B cell (primary cell): ENCODE data around the gene SH2D4B. TPM values are rescaled to one million over a fixed set of nuclear protein-coding genes. Genes with fewer than 3 reads are reported as not detected.

ENCODE experiments used
- ATAC-seq: fragments of 200-7000 bp; cut with Tn5 transposase; one replicate; pipeline ENCODE4 v1.10.0; 2021; ENCODE audit warnings: low read depth, mild to moderate bottlenecking, moderate number of reproducible peaks, moderate library complexity
- CTCF ChIA-PET: fragments of 350-600 bp; sonication (Branson Sonifier 250); formaldehyde crosslinking; loops from one replicate; lab custom pipeline; 2021; ENCODE audit warnings: antibody characterized with exemption, inconsistent platforms; lab: Charles Lee
- POLR2A ChIA-PET: fragments of 350-600 bp; sonication (Branson Sonifier 250); formaldehyde crosslinking; loops from one replicate; lab custom pipeline; 2021; ENCODE audit warnings: antibody characterized with exemption; lab: Charles Lee
- DNase-seq: peaks from one replicate; pipeline ENCODE4 v3.0.0; 2013
- H2AFZ ChIP-seq: 2 replicates; pipeline ENCODE4 v1.6.1; 2012; ENCODE audit warnings: mild to moderate bottlenecking, low read depth, low read length; ENCODE audit not compliant: insufficient read depth, poor library complexity, severe bottlenecking
- H3K27ac ChIP-seq, 2 donors: 1 replicate in 1 of 2; 2 replicates in 1 of 2; pipeline ENCODE4 v1.5.1; 2012 to 2013; ENCODE audit warnings: low read length in 2 of 2, mild to moderate bottlenecking in 2 of 2, moderate library complexity in 1 of 2
- H3K27me3 ChIP-seq, 4 experiments: fragments of 200-600 bp in 1 of 4; sonication (generic) in 1 of 4; replicated peaks in 1 of 4; 1 replicate in 2 of 4; 2 replicates in 2 of 4; pipeline versions ENCODE4 v1.6.1 to v1.7.0; 2013 to 2016; ENCODE audit warnings: low read length in 3 of 4, mild to moderate bottlenecking in 2 of 4, mixed read lengths in 1 of 4, moderate library complexity in 1 of 4; ENCODE audit not compliant: insufficient read depth in 4 of 4, control insufficient read depth in 3 of 4; ENCODE audit errors: control extremely low read depth in 1 of 4
- H3K36me3 ChIP-seq, 2 experiments: replicated peaks in 1 of 2; 1 replicate in 1 of 2; 2 replicates in 1 of 2; pipeline versions ENCODE4 v1.6.1 to v1.7.1; 2013; ENCODE audit warnings: low read length in 1 of 2; ENCODE audit not compliant: insufficient read depth in 2 of 2, control insufficient read depth in 1 of 2; ENCODE audit errors: control extremely low read depth in 1 of 2, extremely low read depth in 1 of 2
- H3K4me1 ChIP-seq, 2 donors: fragments of 200-600 bp in 1 of 2; sonication (generic) in 1 of 2; 1 replicate in 1 of 2; 2 replicates in 1 of 2; pipeline versions ENCODE4 v1.5.1 to v1.6.1; 2013 to 2017; ENCODE audit warnings: low read length in 2 of 2; ENCODE audit not compliant: control insufficient read depth in 2 of 2, insufficient read depth in 2 of 2
- H3K4me2 ChIP-seq: replicated peaks from 2 replicates; pipeline ENCODE3; 2012; ENCODE audit warnings: mild to moderate bottlenecking, low read depth, low read length; ENCODE audit not compliant: poor library complexity, severe bottlenecking
- H3K4me3 ChIP-seq, 5 experiments: fragments of 200-600 bp in 1 of 5; sonication (generic) in 1 of 5; 1 replicate in 3 of 5; 2 replicates in 2 of 5; pipeline versions ENCODE4 v1.5.1 to v1.7.0; 2011 to 2016; ENCODE audit warnings: low read length in 4 of 5, mild to moderate bottlenecking in 4 of 5, low read depth in 2 of 5, control low read depth in 1 of 5, moderate library complexity in 1 of 5; ENCODE audit not compliant: insufficient read depth in 1 of 5; ENCODE audit errors: control extremely low read depth in 1 of 5, extremely low read depth in 1 of 5
- H3K79me2 ChIP-seq: fragments of 200-600 bp; sonication (generic); one replicate; pipeline ENCODE4 v1.6.0; 2016; ENCODE audit warnings: low read length; ENCODE audit not compliant: control insufficient read depth, insufficient read depth
- H3K9ac ChIP-seq: fragments of 200-600 bp; sonication (generic); 2 replicates; pipeline ENCODE4 v1.6.1; 2017; ENCODE audit warnings: mild to moderate bottlenecking, low read length, moderate library complexity
- H3K9me3 ChIP-seq, 3 donors: one replicate each; pipeline versions ENCODE4 v1.6.1 to v1.7.1; 2013; ENCODE audit warnings: low read length in 2 of 3; ENCODE audit not compliant: control insufficient read depth in 2 of 3, insufficient read depth in 1 of 3; ENCODE audit errors: control extremely low read depth in 1 of 3
- H4K20me1 ChIP-seq: 2 replicates; pipeline ENCODE4 v1.6.0; 2012; ENCODE audit warnings: mild to moderate bottlenecking, low read length; ENCODE audit not compliant: insufficient read depth, control insufficient read depth, poor library complexity, severe bottlenecking
- H3K27ac Mint-ChIP-seq: one replicate; pipeline ENCODE4 v1.8.0; 2021; ENCODE audit warnings: mixed read lengths
- H3K27me3 Mint-ChIP-seq: one replicate; pipeline ENCODE4 v1.8.0; 2021; ENCODE audit warnings: mixed read lengths
- H3K4me1 Mint-ChIP-seq: one replicate; pipeline ENCODE4 v1.8.0; 2021; ENCODE audit warnings: mixed read lengths
- H3K4me3 Mint-ChIP-seq: one replicate; pipeline ENCODE4 v1.8.0; 2021; ENCODE audit warnings: mixed read lengths
- H3K9me3 Mint-ChIP-seq: one replicate; pipeline ENCODE4 v1.8.0; 2022; ENCODE audit warnings: mixed read lengths; ENCODE audit not compliant: insufficient read depth
- EZH2 ChIP-seq: IDR thresholded peaks from 2 replicates; pipeline ENCODE4 v1.6.1; 2012; ENCODE audit warnings: borderline replicate concordance, low read depth, mild to moderate bottlenecking, moderate library complexity, low read length; ENCODE audit not compliant: insufficient read depth, poor library complexity, severe bottlenecking
- WGBS: methylation state at CpG from one replicate; pipeline ENCODE4 v1.1.5; 2013; ENCODE audit warnings: missing lambda C conversion rate; ENCODE audit not compliant: insufficient coverage; 5-methylcytosine and 5-hydroxymethylcytosine counted together
- intact Hi-C: fragments of 100-400 bp; cut with micrococcal nuclease; formaldehyde crosslinking; loops from one replicate; pipeline ENCODE4 v1.10.0; 2022
- polyA plus RNA-seq: library from polyadenylated mRNA; depleted of rRNA; stranded (reverse); fragments of >200 nt; gene quantifications from 2 replicates; pipeline ENCODE4 v1.2.3, GENCODE V29; 2012
- total RNA-seq, 2 donors: library from RNA; stranded (reverse); fragments of 120-200 nt in 1 of 2; gene quantifications; 1 replicate in 1 of 2; 2 replicates in 1 of 2; pipeline versions ENCODE4 v1.2.3 to v1.2.4, GENCODE V29; 2013 to 2022
- TF ChIP-seq, protein P1 (sequence below): fragments of 200-600 bp; IDR thresholded peaks from one replicate; pipeline ENCODE4 v1.8.0; 2022; ENCODE audit warnings: antibody characterized with exemption, mild to moderate bottlenecking

The SH2D4B gene
- total and polyA plus RNA-seq, 2 donors (not counting 1 experiment from before 2014, with no cell fraction given): 0.09 to 0.22 TPM

DNA sequence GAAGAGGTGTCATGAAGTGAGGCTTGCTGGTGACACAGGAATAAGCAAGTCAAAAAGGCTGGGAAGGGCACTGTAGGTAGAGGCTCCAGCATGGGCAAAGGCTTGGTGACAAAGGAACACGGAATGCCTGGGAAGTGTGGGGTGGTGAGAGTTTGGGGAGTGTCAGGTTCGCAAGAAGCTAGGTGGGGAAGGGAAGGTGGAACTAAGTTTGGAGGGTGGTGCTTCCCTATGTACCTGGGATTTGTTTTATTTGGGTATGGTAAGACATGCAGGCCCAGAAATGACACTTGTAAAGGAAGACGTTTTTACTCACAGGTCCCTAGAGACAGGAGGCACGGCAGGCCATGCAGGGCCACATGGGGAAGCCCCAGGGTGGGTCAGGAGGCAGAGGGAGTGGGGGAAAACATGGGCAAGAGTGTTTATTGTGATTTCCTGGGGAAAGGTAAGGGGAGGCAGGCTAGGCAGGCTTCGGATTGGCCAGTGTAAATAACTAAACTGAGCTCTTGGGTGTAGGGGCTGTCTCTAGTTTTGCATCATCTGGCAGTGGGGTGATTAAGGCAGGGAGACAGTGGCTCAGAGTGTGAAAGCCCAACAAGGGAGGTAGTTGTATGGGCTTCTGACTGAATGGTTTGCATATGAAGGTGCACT is 52.1 kb downstream of the SH2D4B start:
- Histone ChIP-seq H3K9me3 (no peaks in the 10 kb centered on the region), H2AFZ (peak overlapping the region; percentile 52), H3K79me2 (no peaks in the 10 kb centered on the region), H3K9ac (no peak overlapping the region), H3K27ac (peak overlapping the region in 1 of 2 donors; percentile 32), H3K27me3 (no peaks in the 10 kb centered on the region), H3K4me3 (no peak overlapping the region), H4K20me1 (no peaks in the 10 kb centered on the region), H3K4me2 (peak overlapping the region; percentile 37), H3K36me3 (no peaks in the 10 kb centered on the region), H3K4me1 (peaks cover 13 to 15% of the 10 kb centered on the region in 2 donors)
- WGBS: 44% methylated on average over 5 of the region's 5 CpGs
- no peaks in the 10 kb centered on the region for H3K27me3 Mint-ChIP-seq
- ChIA-PET POLR2A (no interaction called here), CTCF (interaction anchor here (1.2 to 2.9 kb wide), 2 partner anchors 9 to 11 kb away, joined by 4 to 11 read pairs; no protein-coding TSS in a partner anchor)
- H3K4me3 Mint-ChIP-seq: peak overlapping the region; percentile 57
- ATAC-seq (peak; percentile 85), DNase-seq (peak; percentile 40)
- intact Hi-C loops: no loop called here
- H3K27ac Mint-ChIP-seq: peak overlapping the region; percentile 73
- H3K9me3 Mint-ChIP-seq: no peaks in the 10 kb centered on the region
- H3K4me1 Mint-ChIP-seq: peaks cover 21% of the 10 kb centered on the region
- TF ChIP-seq, protein P1, sequence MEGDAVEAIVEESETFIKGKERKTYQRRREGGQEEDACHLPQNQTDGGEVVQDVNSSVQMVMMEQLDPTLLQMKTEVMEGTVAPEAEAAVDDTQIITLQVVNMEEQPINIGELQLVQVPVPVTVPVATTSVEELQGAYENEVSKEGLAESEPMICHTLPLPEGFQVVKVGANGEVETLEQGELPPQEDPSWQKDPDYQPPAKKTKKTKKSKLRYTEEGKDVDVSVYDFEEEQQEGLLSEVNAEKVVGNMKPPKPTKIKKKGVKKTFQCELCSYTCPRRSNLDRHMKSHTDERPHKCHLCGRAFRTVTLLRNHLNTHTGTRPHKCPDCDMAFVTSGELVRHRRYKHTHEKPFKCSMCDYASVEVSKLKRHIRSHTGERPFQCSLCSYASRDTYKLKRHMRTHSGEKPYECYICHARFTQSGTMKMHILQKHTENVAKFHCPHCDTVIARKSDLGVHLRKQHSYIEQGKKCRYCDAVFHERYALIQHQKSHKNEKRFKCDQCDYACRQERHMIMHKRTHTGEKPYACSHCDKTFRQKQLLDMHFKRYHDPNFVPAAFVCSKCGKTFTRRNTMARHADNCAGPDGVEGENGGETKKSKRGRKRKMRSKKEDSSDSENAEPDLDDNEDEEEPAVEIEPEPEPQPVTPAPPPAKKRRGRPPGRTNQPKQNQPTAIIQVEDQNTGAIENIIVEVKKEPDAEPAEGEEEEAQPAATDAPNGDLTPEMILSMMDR: no peak
- TF ChIP-seq EZH2: no peak

DNA sequence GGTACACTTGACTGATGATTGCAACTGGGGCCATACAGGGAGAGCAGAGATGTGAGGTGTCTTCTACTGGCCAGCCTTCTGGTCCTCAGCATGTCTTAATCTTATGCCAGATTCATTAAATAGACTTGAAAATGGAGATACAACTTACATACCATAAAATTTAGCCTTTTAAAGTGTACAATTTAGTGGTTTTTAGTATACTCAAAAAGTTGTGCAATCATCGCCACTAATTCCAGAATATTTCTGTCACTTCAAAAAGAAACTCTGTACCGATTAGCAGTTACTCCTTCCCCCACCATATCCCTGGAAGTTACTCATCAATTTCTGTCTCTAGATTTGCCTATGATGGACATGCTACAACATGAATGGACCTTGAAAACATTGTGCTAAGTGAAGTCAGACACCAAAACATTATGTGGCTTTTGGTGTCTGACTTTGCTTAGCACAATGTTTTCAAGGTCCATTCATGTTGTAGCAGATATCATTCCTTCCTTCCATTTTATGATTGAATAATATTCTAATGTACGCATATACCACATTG is 53.0 kb downstream of the SH2D4B start:
- CTCF ChIA-PET: interaction anchor here (2.9 kb wide), 1 partner anchor 8 kb away, joined by 11 read pairs; no protein-coding TSS in a partner anchor

More for the DNA sequence above, 53.0 kb downstream of the SH2D4B start:
- no CpG with 5 or more reads among the region's 3 CpGs for WGBS
- H3K9ac ChIP-seq: no peak overlapping the region
- TF ChIP-seq EZH2: no peak
- TF ChIP-seq, protein P1: no peak
- no peaks in the 10 kb centered on the region for H3K36me3 ChIP-seq
- no peak overlapping the region for H3K4me2 ChIP-seq
- no peak for ATAC-seq
- no peaks in the 10 kb centered on the region for H3K9me3 ChIP-seq
- intact Hi-C loops: no loop called here
- peak overlapping the region; percentile 52 for H2AFZ ChIP-seq
- H3K4me1 Mint-ChIP-seq: peaks cover 21% of the 10 kb centered on the region
- no peak overlapping the region for H3K4me3 ChIP-seq
- no peak overlapping the region for H3K4me3 Mint-ChIP-seq
- no peaks in the 10 kb centered on the region for H3K27me3 Mint-ChIP-seq
- no peak for DNase-seq
- no peaks in the 10 kb centered on the region for H4K20me1 ChIP-seq
- peak overlapping the region; percentile 73 for H3K27ac Mint-ChIP-seq
- H3K79me2 ChIP-seq: no peaks in the 10 kb centered on the region
- H3K4me1 ChIP-seq: peaks cover 13 to 15% of the 10 kb centered on the region in 2 donors
- no peaks in the 10 kb centered on the region for H3K27me3 ChIP-seq
- H3K27ac ChIP-seq: no peak overlapping the region
- POLR2A ChIA-PET: no interaction called here
- no peaks in the 10 kb centered on the region for H3K9me3 Mint-ChIP-seq
